ENCODE data around the gene USH1C.

DNA sequence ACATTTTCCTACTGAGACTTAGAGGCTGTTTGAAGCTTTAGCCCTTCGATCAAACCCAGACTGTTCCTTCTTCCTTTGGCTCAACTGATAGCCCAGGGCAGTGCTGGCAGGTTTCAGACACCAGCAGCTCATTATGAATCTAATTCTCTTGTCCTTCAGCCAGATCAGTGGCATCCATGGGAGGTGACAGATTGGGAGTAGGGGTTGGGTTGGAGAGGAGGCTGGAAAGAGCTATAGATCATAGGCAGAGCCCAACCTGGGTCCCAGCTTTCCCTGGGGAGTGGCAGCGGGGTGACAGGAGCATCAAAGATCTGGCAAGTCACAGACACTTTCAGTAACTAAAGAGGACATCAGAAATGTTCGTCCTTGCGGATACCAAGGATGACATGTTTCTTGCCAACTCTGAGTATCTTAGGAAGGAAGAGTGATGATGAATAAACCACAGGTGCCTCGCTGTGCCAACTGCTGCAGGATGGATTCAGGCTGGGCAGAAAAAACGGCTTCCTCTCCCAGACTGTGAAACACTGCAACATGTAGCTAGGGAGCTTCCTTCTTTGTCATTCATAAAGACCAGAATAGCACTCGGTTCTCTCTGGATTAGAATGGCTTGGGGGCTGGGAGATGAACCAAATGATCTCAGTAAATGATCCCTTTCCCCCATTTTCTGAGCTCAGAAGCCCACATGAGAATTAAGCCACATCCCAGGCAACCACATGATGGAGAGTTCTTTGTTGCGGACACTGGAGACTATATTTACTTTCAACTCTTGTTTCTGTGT lies 86.6 kb downstream of the USH1C start:
- no peak for TF ChIP-seq CTCF (IDR thresholded peaks at IDR 0.05)
- TF ChIP-seq POLR2A (IDR thresholded peaks at IDR 0.05), result no peak

Data from testis (tissue), 2 donors.